GM23248 (cell line): ENCODE data around the gene FKBP5.

Source experiments
- EZH2 ChIP-seq: fragments of 200-600 bp; sonication (generic); IDR thresholded peaks from 2 replicates; pipeline ENCODE4 v1.6.1; 2018; ENCODE audit warnings: antibody characterized with exemption, mild to moderate bottlenecking; ENCODE audit not compliant: insufficient read depth, poor library complexity, severe bottlenecking
- EZH2phosphoT487 ChIP-seq: fragments of 200-600 bp; sonication (generic); IDR thresholded peaks from 2 replicates; pipeline ENCODE4 v1.6.1; 2018; ENCODE audit warnings: antibody characterized with exemption, moderate library complexity, mild to moderate bottlenecking, low read depth; ENCODE audit not compliant: insufficient read depth

GRCh38 chr6:35728683-35729678, 40.3 kb upstream of the FKBP5 start:
- TF ChIP-seq EZH2phosphoT487 (no peak), EZH2 (no peak)
